Adrenal gland (tissue), 12 donors: ENCODE results near the gene GASK1B. TPM values are rescaled to one million over a fixed set of nuclear protein-coding genes. Genes with fewer than 3 reads are reported as not detected.
A peak's percentile ranks its signal among the peaks of the same experiment; 100 is the strongest.

ENCODE experiments used
- DNase-seq, 7 donors: peaks; one replicate each; pipeline ENCODE4 v3.0.0-alpha.2; 2019 to 2020
- H3K27ac ChIP-seq, 5 donors: fragments of 200-600 bp; sonication (generic) in 4 of 5; 1 replicate in 3 of 5; 2 replicates in 2 of 5; pipeline versions ENCODE4 v1.5.1 to v1.8.0; 2016 to 2020; ENCODE audit warnings: mild to moderate bottlenecking in 1 of 5
- H3K27me3 ChIP-seq: fragments of 200-600 bp; 2 replicates; pipeline ENCODE4 v1.8.0; 2021
- H3K36me3 ChIP-seq, 2 donors: fragments of 200-600 bp; replicated peaks in 1 of 2; 1 replicate in 1 of 2; 2 replicates in 1 of 2; pipeline versions ENCODE4 v1.5.1 to v1.8.0; 2018 to 2022
- H3K4me1 ChIP-seq, 2 donors: fragments of 200-600 bp; replicated peaks in 1 of 2; 1 replicate in 1 of 2; 2 replicates in 1 of 2; pipeline versions ENCODE4 v1.5.1 to v1.8.0; 2018 to 2021
- H3K4me3 ChIP-seq, 4 donors: fragments of 200-600 bp; sonication (generic) in 3 of 4; one replicate each; pipeline ENCODE4 v1.5.1; 2016 to 2018
- H3K9me3 ChIP-seq, 3 donors: fragments of 200-600 bp; sonication (generic) in 1 of 3; replicated peaks in 1 of 3; 1 replicate in 2 of 3; 2 replicates in 1 of 3; pipeline versions ENCODE4 v1.5.1 to v1.8.0; 2016 to 2021
- CTCF ChIP-seq, 6 experiments: fragments of 450-650 bp in 4 of 6; fragments of 200-600 bp in 2 of 6; sonication (generic) in 1 of 6; IDR thresholded peaks; 1 replicate in 5 of 6; 2 replicates in 1 of 6; pipeline versions ENCODE4 v1.5.1 to v1.8.0; 2016 to 2021; ENCODE audit warnings: antibody characterized with exemption in 6 of 6, mild to moderate bottlenecking in 2 of 6, moderate library complexity in 1 of 6
- POLR2A ChIP-seq, 2 donors: fragments of 450-650 bp; IDR thresholded peaks; one replicate each; pipeline ENCODE4 v1.6.1; 2017; ENCODE audit warnings: antibody characterized with exemption in 2 of 2, mild to moderate bottlenecking in 2 of 2, moderate library complexity in 1 of 2
- WGBS, 4 donors: extraction: QIAGEN DNeasy Blood & Tissue Kit in 2 of 4; methylation state at CpG; one replicate each; pipeline versions ENCODE4 v1.1.5 to v1.1.7; 2013 to 2017; 5-methylcytosine and 5-hydroxymethylcytosine counted together
- intact Hi-C, 2 donors: fragments of 100-400 bp; cut with DNase I; formaldehyde crosslinking; loops; one replicate each; pipeline versions ENCODE4 v1.14.1 to v1.15.0; 2022 to 2023
- polyA plus RNA-seq, 3 donors: library from polyadenylated mRNA; stranded (reverse); fragments of 200-250 nt in 2 of 3; fragments of 350-450 nt in 1 of 3; fragmentation: Illumina TruSeq in 1 of 3; extraction: RNeasy Lipid Tissue Mini Kit (QIAGEN cat#74804) in 1 of 3; gene quantifications; one replicate each; pipeline ENCODE4 v1.2.3, GENCODE V29; 2013 to 2014
- total RNA-seq, 9 donors: library from RNA; depleted of rRNA in 4 of 9; stranded (reverse); fragments of >200 nt in 4 of 9; fragments of 120-200 nt in 1 of 9; fragmentation: NEBNext Ultra II Directional in 1 of 9; extraction: Animal tissue kit (Norgen Biotek cat#: 25700) in 1 of 9; gene quantifications; one replicate each; pipeline versions ENCODE4 v1.1.0 to v1.2.4, GENCODE V29; 2013 to 2023
- donor health status: healthy with polysubstance abuse.
- donor health status: Bipolar disorder and iron deficiency.
- donor health status: DM: yes; HTN: yes; CAD: no.
- donor health status: DM: no; HTN: no; CAD: no.
- donor health status: DM: no; HTN: no; CAD: no.
- donor health status: DM: yes; HTN: yes; CAD: no.

Gene GASK1B
- total and polyA plus RNA-seq, 12 donors, result 35.4 to 556 (median 306) TPM

DNA sequence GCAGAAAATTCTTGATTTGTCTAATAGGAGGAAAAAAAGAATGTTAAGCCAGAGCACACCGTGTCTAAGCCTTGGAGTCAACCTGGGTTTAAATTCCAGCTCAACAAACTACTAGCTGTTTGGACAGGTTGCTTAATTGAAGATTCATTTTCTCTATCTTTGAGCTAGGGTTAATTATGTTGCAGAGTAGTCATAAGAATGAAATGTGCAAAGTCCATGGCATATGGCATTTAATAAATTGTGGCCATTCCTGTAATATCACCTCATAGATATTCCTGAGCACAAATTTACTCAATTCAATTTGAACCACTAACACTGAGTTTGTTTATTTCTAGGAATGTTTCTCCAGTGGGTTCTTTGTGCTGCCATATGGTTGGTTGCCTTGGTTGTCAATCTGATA lies 42.0 kb upstream of the GASK1B start:
- Histone ChIP-seq H3K36me3 (no peaks in the 10 kb centered on the region), H3K4me3 (no peak overlapping the region), H3K27me3 (no peaks in the 10 kb centered on the region), H3K9me3 (no peaks in the 10 kb centered on the region), H3K4me1 (peaks cover 0 to 14% of the 10 kb centered on the region in 2 donors), H3K27ac (no peak overlapping the region)
- WGBS, 4 donors, result 92 to 100% (median 96%) methylated on average over 1 of the region's 1 CpG
- intact Hi-C loops, result no loop called here
- DNase-seq, result no peak
- no peak for TF ChIP-seq POLR2A (IDR thresholded peaks at IDR 0.05)
- TF ChIP-seq CTCF (IDR thresholded peaks at IDR 0.05), result no peak

- intact Hi-C loops, result no loop called here
- Histone ChIP-seq H3K9me3 (no peaks in the 10 kb centered on the region), H3K36me3 (no peaks in the 10 kb centered on the region), H3K4me1 (peaks cover 0 to 18% of the 10 kb centered on the region in 2 donors), H3K27me3 (no peaks in the 10 kb centered on the region), H3K27ac (no peak overlapping the region), H3K4me3 (no peak overlapping the region)
- no peak for TF ChIP-seq POLR2A (IDR thresholded peaks at IDR 0.05)
- TF ChIP-seq CTCF (IDR thresholded peaks at IDR 0.05), result no peak
- DNase-seq, result no peak
- WGBS, 4 donors, result 75 to 84% (median 81%) methylated on average over 2 of the region's 2 CpGs
Observed at GRCh38 chr4:158213466-158213865, 40.6 kb upstream of the GASK1B start.

DNA sequence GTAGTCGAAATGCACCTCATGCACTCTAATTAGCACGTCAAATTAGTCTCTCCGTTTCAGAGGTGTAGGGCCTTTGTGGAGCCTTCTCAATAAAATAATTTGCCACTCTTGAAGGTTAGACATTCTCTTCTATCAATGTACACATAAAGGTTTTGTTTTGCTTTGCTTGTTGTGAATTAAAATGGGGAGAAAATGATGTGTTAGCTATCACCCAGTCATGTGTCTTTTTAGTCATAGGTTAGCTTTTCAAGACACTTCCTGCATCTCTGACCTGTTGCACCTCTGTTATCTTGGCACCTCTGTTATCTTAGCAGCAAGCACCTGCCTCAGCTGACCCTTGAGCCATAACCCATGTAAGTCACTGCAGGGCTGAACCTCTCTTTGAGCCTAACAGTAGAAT lies 38.4 kb upstream of the GASK1B start:
- no peak for DNase-seq
- peak overlapping the region in 1 of 4 donors; percentile 54 for H3K4me3 ChIP-seq
- intact Hi-C loops, result no loop called here
- TF ChIP-seq POLR2A (IDR thresholded peaks at IDR 0.05) (no peak), CTCF (IDR thresholded peaks at IDR 0.05) (no peak)
- 26 to 38% (median 28%) methylated on average over 3 of the region's 3 CpGs for WGBS, 4 donors
- H3K27ac ChIP-seq, result peak overlapping the region in 1 of 5 donors; percentile 95
- H3K27me3 ChIP-seq, result no peaks in the 10 kb centered on the region
- no peaks in the 10 kb centered on the region for H3K9me3 ChIP-seq
- H3K4me1 ChIP-seq, result peaks cover 0 to 18% of the 10 kb centered on the region in 2 donors
- H3K36me3 ChIP-seq, result no peaks in the 10 kb centered on the region

DNA sequence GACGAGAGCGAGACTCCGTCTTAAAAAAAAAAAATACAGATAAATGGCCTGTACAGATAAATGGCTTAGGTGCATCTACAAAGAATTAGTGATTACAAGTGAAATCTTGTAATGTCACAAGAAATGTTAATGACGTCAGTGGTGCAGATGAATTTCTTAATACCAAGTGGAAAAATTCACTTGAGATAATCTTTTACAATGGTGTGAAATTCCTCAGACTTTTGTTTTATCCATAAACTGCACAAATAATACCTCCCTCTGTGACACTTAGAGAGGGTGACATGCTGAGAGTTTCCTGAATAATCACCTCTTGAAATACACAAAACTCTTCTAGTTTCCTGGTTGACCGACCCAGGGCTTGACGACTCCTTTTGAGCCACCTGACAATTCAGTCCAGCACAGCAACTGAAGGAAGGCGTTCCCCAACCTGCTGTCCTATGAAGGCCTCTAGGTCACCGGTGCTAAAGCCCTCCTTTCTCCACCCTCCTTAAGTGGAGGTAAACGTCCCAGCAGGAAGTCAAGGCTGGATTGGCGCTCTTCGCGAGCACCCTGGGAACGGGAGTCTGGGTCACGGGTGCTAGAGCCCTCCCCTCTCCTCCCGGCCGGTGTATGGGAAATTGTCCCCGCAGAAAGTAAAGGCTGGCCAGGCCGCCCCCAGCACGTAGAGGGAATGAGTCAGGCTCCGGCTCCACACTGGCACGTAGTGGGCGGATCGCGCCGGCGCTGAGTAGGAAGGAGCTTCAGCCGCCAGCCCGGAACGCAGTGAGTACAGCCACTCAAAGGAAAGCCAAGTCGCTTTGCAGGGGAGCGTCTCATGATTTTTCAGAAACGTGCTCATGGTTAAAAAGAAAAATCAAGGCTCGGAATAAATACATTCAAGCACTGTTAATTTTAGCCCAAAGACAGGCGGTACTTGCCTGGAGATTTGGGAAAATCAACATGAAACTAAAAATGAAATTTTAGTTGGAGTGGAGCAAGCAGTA lies 37.3 kb upstream of the GASK1B start, which contains the start of gene TMEM144:
Gene TMEM144 (plus strand): TSS at position 662 of the 983 bp plus-strand sequence. CDS start 2,182 bp downstream, outside the sequence.
- TF ChIP-seq CTCF (IDR thresholded peaks at IDR 0.05), result no peak
- peak; percentile 58 to 95 for TF ChIP-seq POLR2A (IDR thresholded peaks at IDR 0.05)
- Histone ChIP-seq H3K27me3 (no peaks in the 10 kb centered on the region), H3K4me3 (peak within 1 kb of the TSS in 2 of 4 donors; percentile 14 to 54), H3K9me3 (no peaks in the 10 kb centered on the region), H3K27ac (peak within 1 kb of the TSS; percentile 92 to 99 (median 95)), H3K4me1 (peaks cover 0 to 18% of the 10 kb centered on the region in 2 donors), H3K36me3 (no peaks in the 10 kb centered on the region)
- DNase-seq, result peak; percentile 91 to 97 (median 96)
- 7 to 9% (median 8%) methylated on average over 27 to 34 of the region's 34 CpGs for WGBS, 4 donors
- intact Hi-C loops, result no loop called here
